Liver (tissue), 9 donors: ENCODE data around the gene FZD4. TPM values are rescaled to one million over a fixed set of nuclear protein-coding genes. Genes with fewer than 3 reads are reported as not detected.

Experiments
- DNase-seq: peaks from one replicate; pipeline ENCODE4 v3.0.0-alpha.2; 2017; ENCODE audit warnings: low spot score
- H3K27ac ChIP-seq, 2 donors: one replicate each; pipeline ENCODE4 v1.7.0; 2013; ENCODE audit warnings: inconsistent platforms in 2 of 2, low read length in 2 of 2, control low read depth in 1 of 2, low read depth in 1 of 2, mild to moderate bottlenecking in 1 of 2
- H3K27me3 ChIP-seq, 4 donors: one replicate each; pipeline versions ENCODE4 v1.6.1 to v1.7.0; 2013; ENCODE audit warnings: low read length in 3 of 4, inconsistent platforms in 1 of 4, mild to moderate bottlenecking in 1 of 4, moderate library complexity in 1 of 4; ENCODE audit not compliant: control insufficient read depth in 4 of 4, insufficient read depth in 4 of 4
- H3K36me3 ChIP-seq, 4 donors: one replicate each; pipeline versions ENCODE4 v1.6.1 to v1.7.0; 2013; ENCODE audit warnings: low read length in 3 of 4, mild to moderate bottlenecking in 3 of 4, low read depth in 1 of 4, moderate library complexity in 1 of 4; ENCODE audit not compliant: control insufficient read depth in 4 of 4, insufficient read depth in 3 of 4
- H3K4me1 ChIP-seq, 4 donors: one replicate each; pipeline versions ENCODE4 v1.6.1 to v1.7.0; 2013; ENCODE audit warnings: low read length in 3 of 4, mild to moderate bottlenecking in 3 of 4, moderate library complexity in 1 of 4; ENCODE audit not compliant: control insufficient read depth in 4 of 4, insufficient read depth in 4 of 4
- H3K4me3 ChIP-seq, 3 donors: one replicate each; pipeline versions ENCODE4 v1.6.1 to v1.7.0; 2013; ENCODE audit warnings: low read length in 3 of 3, control low read depth in 1 of 3, low read depth in 1 of 3, mild to moderate bottlenecking in 1 of 3
- H3K9ac ChIP-seq, 2 donors: one replicate each; pipeline ENCODE4 v1.7.0; 2013; ENCODE audit warnings: low read length in 2 of 2, mild to moderate bottlenecking in 2 of 2, moderate library complexity in 2 of 2, control low read depth in 1 of 2, low read depth in 1 of 2
- H3K9me3 ChIP-seq, 4 donors: one replicate each; pipeline versions ENCODE4 v1.6.1 to v1.7.0; 2013; ENCODE audit warnings: low read length in 3 of 4; ENCODE audit not compliant: control insufficient read depth in 4 of 4
- CTCF ChIP-seq: fragments of 150-350 bp; IDR thresholded peaks from 2 replicates; pipeline ENCODE4 v1.5.1; 2017; ENCODE audit warnings: improper control_type of control experiment, low read depth, low read length; ENCODE audit not compliant: missing input control
- EGR1 ChIP-seq, 2 donors: IDR thresholded peaks; 2 replicates each; pipeline ENCODE4 v1.6.1; 2016 to 2018; ENCODE audit warnings: antibody characterized with exemption in 2 of 2, low read depth in 2 of 2
- FOXA1 ChIP-seq: IDR thresholded peaks from 2 replicates; pipeline ENCODE4 v1.6.1; 2016; ENCODE audit warnings: antibody characterized with exemption
- GABPA ChIP-seq, 2 donors: IDR thresholded peaks in 1 of 2; conservative IDR thresholded peaks in 1 of 2; 2 replicates each; pipeline ENCODE4 v1.6.1; 2016; ENCODE audit warnings: antibody characterized with exemption in 2 of 2, mild to moderate bottlenecking in 1 of 2, moderate library complexity in 1 of 2
- HNF4A ChIP-seq, 2 donors: conservative IDR thresholded peaks; 2 replicates each; pipeline ENCODE4 v1.6.1; 2016; ENCODE audit warnings: antibody characterized with exemption in 2 of 2, mild to moderate bottlenecking in 2 of 2
- HNF4G ChIP-seq: IDR thresholded peaks from 2 replicates; pipeline ENCODE4 v1.6.1; 2016; ENCODE audit warnings: antibody characterized with exemption
- JUND ChIP-seq, 2 donors: IDR thresholded peaks; 2 replicates each; pipeline ENCODE4 v1.6.1; 2016; ENCODE audit warnings: antibody characterized with exemption in 2 of 2
- MAX ChIP-seq: IDR thresholded peaks from 2 replicates; pipeline ENCODE4 v1.6.1; 2016; ENCODE audit warnings: antibody characterized with exemption
- NR2F2 ChIP-seq: IDR thresholded peaks from 2 replicates; pipeline ENCODE4 v1.6.1; 2016; ENCODE audit warnings: antibody characterized with exemption
- RAD21 ChIP-seq, 2 donors: IDR thresholded peaks; 2 replicates each; pipeline ENCODE4 v1.6.1; 2016; ENCODE audit warnings: antibody characterized with exemption in 2 of 2, mild to moderate bottlenecking in 2 of 2
- SP1 ChIP-seq: IDR thresholded peaks from 2 replicates; pipeline ENCODE4 v1.6.1; 2018; ENCODE audit warnings: antibody characterized with exemption, mild to moderate bottlenecking
- TAF1 ChIP-seq: conservative IDR thresholded peaks from 2 replicates; pipeline ENCODE4 v1.6.1; 2016; ENCODE audit warnings: antibody characterized with exemption, mild to moderate bottlenecking
- YY1 ChIP-seq: IDR thresholded peaks from 2 replicates; pipeline ENCODE4 v1.6.1; 2016; ENCODE audit warnings: antibody characterized with exemption, mild to moderate bottlenecking
- WGBS: extraction: QIAGEN DNeasy Blood & Tissue Kit; methylation state at CpG from one replicate; pipeline ENCODE4 v1.1.7; 2013; 5-methylcytosine and 5-hydroxymethylcytosine counted together
- polyA plus RNA-seq, 2 donors: library from polyadenylated mRNA; stranded (reverse) in 1 of 2; unstranded in 1 of 2; fragments of 200-250 nt in 1 of 2; fragments of >200 nt in 1 of 2; fragmentation: Nextera tagmentation in 1 of 2; extraction: Ambion mirVana in 1 of 2; gene quantifications; one replicate each; pipeline versions ENCODE4 v1.2.1 to v1.2.3, GENCODE V29; 2013 to 2015
- total RNA-seq, 2 donors: library from RNA; depleted of rRNA; stranded (reverse); fragments of >200 nt; gene quantifications; one replicate each; pipeline ENCODE4 v1.2.3, GENCODE V29; 2014
- TF ChIP-seq, protein P1 (sequence below): IDR thresholded peaks from 2 replicates; pipeline ENCODE4 v1.6.1; 2016; ENCODE audit warnings: antibody characterized with exemption
- TF ChIP-seq, protein P2 (sequence below): IDR thresholded peaks from 2 replicates; pipeline ENCODE4 v1.6.1; 2016; ENCODE audit warnings: antibody characterized with exemption
- donor health status: healthy.
- donor health status: healthy.
- donor health status: healthy.
- donor health status: healthy.
- donor health status: healthy.

Gene FZD4
- total and polyA plus RNA-seq, 4 donors, result 4.9 to 23.7 (median 8.2) TPM

DNA sequence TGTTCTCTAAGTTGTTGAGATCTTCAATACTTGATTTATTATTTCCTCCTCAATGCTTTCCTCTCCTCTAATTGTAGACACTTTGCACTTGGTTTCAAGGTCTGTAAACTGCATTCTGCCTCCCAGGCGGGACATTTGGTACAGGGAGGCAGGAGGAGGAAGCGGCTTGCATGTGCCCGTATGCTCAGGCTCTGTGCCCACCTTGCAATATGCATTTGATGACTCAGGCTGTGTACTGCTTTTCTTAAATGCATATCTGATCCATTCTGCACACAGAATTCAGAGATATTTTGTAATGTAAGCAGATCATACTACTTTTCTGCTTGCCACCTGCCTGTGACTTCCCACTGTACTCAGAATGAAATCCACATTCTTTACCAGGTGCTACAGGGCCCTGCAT lies 55.0 kb downstream of the FZD4 start:
- H3K36me3 ChIP-seq, result no peaks in the 10 kb centered on the region
- no peak overlapping the region for H3K27ac ChIP-seq
- TF ChIP-seq, protein P1, sequence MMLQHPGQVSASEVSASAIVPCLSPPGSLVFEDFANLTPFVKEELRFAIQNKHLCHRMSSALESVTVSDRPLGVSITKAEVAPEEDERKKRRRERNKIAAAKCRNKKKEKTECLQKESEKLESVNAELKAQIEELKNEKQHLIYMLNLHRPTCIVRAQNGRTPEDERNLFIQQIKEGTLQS, result no peak
- TF ChIP-seq SP1, result no peak
- no peak for TF ChIP-seq RAD21 (IDR thresholded peaks at IDR 0.05)
- no peak for TF ChIP-seq JUND (IDR thresholded peaks at IDR 0.05)
- no peak for TF ChIP-seq NR2F2
- TF ChIP-seq FOXA1, result no peak
- TF ChIP-seq HNF4A (conservative IDR thresholded peaks at IDR 0.05), result no peak
- TF ChIP-seq HNF4G, result no peak
- no peak overlapping the region for H3K9ac ChIP-seq
- no peak for DNase-seq
- H3K27me3 ChIP-seq, result no peaks in the 10 kb centered on the region
- H3K4me3 ChIP-seq, result no peak overlapping the region
- H3K9me3 ChIP-seq, result no peaks in the 10 kb centered on the region
- H3K4me1 ChIP-seq, result no peaks in the 10 kb centered on the region
- WGBS, result 95% methylated on average over 3 of the region's 3 CpGs

- no peak for DNase-seq
- no peaks in the 10 kb centered on the region for H3K9me3 ChIP-seq
- H3K9ac ChIP-seq, result no peak overlapping the region
- H3K27me3 ChIP-seq, result no peaks in the 10 kb centered on the region
- H3K27ac ChIP-seq, result no peak overlapping the region
- WGBS, result 95% methylated on average over 1 of the region's 1 CpG
- no peak for TF ChIP-seq GABPA (IDR thresholded peaks at IDR 0.05 in 1 of 2, conservative IDR thresholded peaks at IDR 0.05 in 1 of 2)
- no peak for TF ChIP-seq YY1
- no peak for TF ChIP-seq JUND (IDR thresholded peaks at IDR 0.05)
- no peak for TF ChIP-seq RAD21 (IDR thresholded peaks at IDR 0.05)
- TF ChIP-seq HNF4A (conservative IDR thresholded peaks at IDR 0.05), result no peak
- TF ChIP-seq MAX, result no peak
- no peak for TF ChIP-seq TAF1
- TF ChIP-seq, protein P2, sequence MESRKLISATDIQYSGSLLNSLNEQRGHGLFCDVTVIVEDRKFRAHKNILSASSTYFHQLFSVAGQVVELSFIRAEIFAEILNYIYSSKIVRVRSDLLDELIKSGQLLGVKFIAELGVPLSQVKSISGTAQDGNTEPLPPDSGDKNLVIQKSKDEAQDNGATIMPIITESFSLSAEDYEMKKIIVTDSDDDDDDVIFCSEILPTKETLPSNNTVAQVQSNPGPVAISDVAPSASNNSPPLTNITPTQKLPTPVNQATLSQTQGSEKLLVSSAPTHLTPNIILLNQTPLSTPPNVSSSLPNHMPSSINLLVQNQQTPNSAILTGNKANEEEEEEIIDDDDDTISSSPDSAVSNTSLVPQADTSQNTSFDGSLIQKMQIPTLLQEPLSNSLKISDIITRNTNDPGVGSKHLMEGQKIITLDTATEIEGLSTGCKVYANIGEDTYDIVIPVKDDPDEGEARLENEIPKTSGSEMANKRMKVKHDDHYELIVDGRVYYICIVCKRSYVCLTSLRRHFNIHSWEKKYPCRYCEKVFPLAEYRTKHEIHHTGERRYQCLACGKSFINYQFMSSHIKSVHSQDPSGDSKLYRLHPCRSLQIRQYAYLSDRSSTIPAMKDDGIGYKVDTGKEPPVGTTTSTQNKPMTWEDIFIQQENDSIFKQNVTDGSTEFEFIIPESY, result no peak
- no peak for TF ChIP-seq EGR1 (IDR thresholded peaks at IDR 0.05; ENCODE audit: low read depth in 2 of 2)
- TF ChIP-seq CTCF, result no peak
- TF ChIP-seq, protein P1, result no peak
- no peak for TF ChIP-seq SP1
- H3K4me3 ChIP-seq, result no peak overlapping the region
- no peaks in the 10 kb centered on the region for H3K4me1 ChIP-seq
- no peaks in the 10 kb centered on the region for H3K36me3 ChIP-seq
Observed at GRCh38 chr11:86898689-86899088, 56.5 kb downstream of the FZD4 start.
